Stimulated activated CD4-positive, alpha-beta T cell treated with anti-CD3 and anti-CD28 coated beads, Interleukin-2, amount 100 ng/mL, for 24 hours (primary cell): ENCODE measurements around the gene FRMD1.
"Not testable (repeated sequence)": the region's sequence is repeated elsewhere in the genome, so short reads cannot be mapped to it uniquely, and the experiment has no call there.

ENCODE experiments used
- DNase-seq, 2 donors: peaks; one replicate each; pipeline ENCODE4 v3.0.0-alpha.2; 2020

The FRMD1 gene

GRCh38 chr6:168093634-168094033 lies 14.6 kb upstream of the FRMD1 start:
- no peak for DNase-seq

- no peak for DNase-seq
Measured at GRCh38 chr6:168093071-168093505, 14.1 kb upstream of the FRMD1 start.

- no peak for DNase-seq
Measured at GRCh38 chr6:168092541-168092940, 13.5 kb upstream of the FRMD1 start.

GRCh38 chr6:168091381-168092264 lies 12.6 kb upstream of the FRMD1 start:
- DNase-seq, result no peak

GRCh38 chr6:168090706-168091105 lies 11.7 kb upstream of the FRMD1 start:
- no peak for DNase-seq

- no peak for DNase-seq
Measured at GRCh38 chr6:168090064-168090690, 11.2 kb upstream of the FRMD1 start.

- no peak for DNase-seq
Measured at GRCh38 chr6:168089186-168090063, 10.4 kb upstream of the FRMD1 start.

- no peak for DNase-seq
Measured at GRCh38 chr6:168088161-168089053, 9.4 kb upstream of the FRMD1 start.

- DNase-seq, result no peak
Measured at GRCh38 chr6:168087436-168088160, 8.6 kb upstream of the FRMD1 start.

GRCh38 chr6:168086616-168087015 lies 7.6 kb upstream of the FRMD1 start:
- DNase-seq, result no peak

GRCh38 chr6:168086066-168086465 lies 7.1 kb upstream of the FRMD1 start:
- no peak for DNase-seq

GRCh38 chr6:168084465-168085160 lies 5.6 kb upstream of the FRMD1 start:
- DNase-seq, result no peak

- no peak for DNase-seq
Measured at GRCh38 chr6:168083514-168083885, 4.5 kb upstream of the FRMD1 start.

GRCh38 chr6:168082860-168083513 lies 4.0 kb upstream of the FRMD1 start:
- no peak for DNase-seq

- no peak for DNase-seq
Measured at GRCh38 chr6:168081858-168082546, 3.0 kb upstream of the FRMD1 start.

GRCh38 chr6:168080393-168081077 lies 1.5 kb upstream of the FRMD1 start:
- no peak for DNase-seq

GRCh38 chr6:168078175-168078942 lies 653 bp downstream of the FRMD1 start:
- no peak for DNase-seq

- DNase-seq, result not testable (repeated sequence)
Measured at GRCh38 chr6:168077401-168077800, 1.6 kb downstream of the FRMD1 start.
